IPS DF 6.9 (cell line): ENCODE measurements around the gene SUPT6H.

ENCODE experiments used
- DNase-seq: peaks from one replicate; pipeline ENCODE4 v3.0.0-alpha.2; 2013; ENCODE audit warnings: low read depth, low spot score
- H3K27ac ChIP-seq: one replicate; pipeline ENCODE4 v1.5.1; 2013; ENCODE audit warnings: low read length, control low read depth
- H3K27me3 ChIP-seq: 2 replicates; pipeline ENCODE4 v1.6.1; 2013; ENCODE audit warnings: mild to moderate bottlenecking, low read length; ENCODE audit not compliant: control insufficient read depth, insufficient read depth
- H3K36me3 ChIP-seq: 2 replicates; pipeline ENCODE4 v1.6.1; 2013; ENCODE audit warnings: low read length; ENCODE audit not compliant: control insufficient read depth, insufficient read depth
- H3K4me1 ChIP-seq: 2 replicates; pipeline ENCODE4 v1.6.1; 2013; ENCODE audit warnings: low read length; ENCODE audit not compliant: control insufficient read depth, insufficient read depth
- H3K4me3 ChIP-seq: 2 replicates; pipeline ENCODE4 v1.5.1; 2013; ENCODE audit warnings: mild to moderate bottlenecking, low read length
- H3K9me3 ChIP-seq: 2 replicates; pipeline ENCODE4 v1.6.1; 2013; ENCODE audit warnings: low read length, inconsistent platforms; ENCODE audit not compliant: control insufficient read depth, insufficient read depth
- WGBS: extraction: QIAGEN DNeasy Blood & Tissue Kit; methylation state at CpG from one replicate; pipeline ENCODE4 v1.1.7; 2013; ENCODE audit warnings: mixed read lengths, missing lambda C conversion rate; ENCODE audit not compliant: insufficient read length, insufficient coverage; 5-methylcytosine and 5-hydroxymethylcytosine counted together

SUPT6H gene

DNA sequence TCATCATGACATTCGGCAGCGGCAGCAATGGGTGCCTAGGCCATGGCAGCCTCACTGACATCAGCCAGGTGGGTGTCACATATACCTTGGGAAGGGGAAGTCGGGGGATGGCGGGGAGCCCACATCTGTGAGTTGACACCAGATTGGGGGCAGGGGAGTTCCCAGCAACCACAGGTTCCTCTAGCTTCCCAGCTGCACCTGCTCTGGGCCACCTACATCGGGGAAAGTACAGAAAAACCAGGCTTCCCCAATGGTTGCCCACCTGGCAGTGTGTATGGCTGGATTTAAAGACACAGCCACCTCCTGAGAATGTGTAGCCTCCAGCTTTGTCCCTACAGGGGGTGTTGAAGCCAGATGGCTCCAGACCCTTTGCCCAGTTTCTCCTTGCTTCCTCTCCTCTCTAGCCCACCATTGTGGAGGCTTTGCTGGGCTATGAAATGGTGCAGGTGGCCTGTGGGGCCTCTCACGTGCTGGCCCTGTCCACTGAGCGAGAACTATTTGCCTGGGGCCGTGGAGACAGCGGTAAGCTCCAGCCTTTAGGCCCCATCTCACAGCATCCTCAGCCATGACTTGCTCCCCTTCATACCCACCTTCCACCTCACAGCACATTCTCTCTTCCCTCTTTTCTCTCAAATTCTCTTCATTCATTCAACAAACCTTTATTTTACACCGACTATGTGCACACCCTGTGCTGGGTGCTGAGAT lies 76.8 kb downstream of the SUPT6H start:
- H3K4me1 ChIP-seq, result no peaks in the 10 kb centered on the region
- no peak overlapping the region for H3K4me3 ChIP-seq
- peaks cover 5% of the 10 kb centered on the region for H3K36me3 ChIP-seq
- no peak overlapping the region for H3K27ac ChIP-seq
- no peaks in the 10 kb centered on the region for H3K9me3 ChIP-seq
- no peak for DNase-seq
- 100% methylated on average over 1 of the region's 10 CpGs for WGBS
- H3K27me3 ChIP-seq, result no peaks in the 10 kb centered on the region

DNA sequence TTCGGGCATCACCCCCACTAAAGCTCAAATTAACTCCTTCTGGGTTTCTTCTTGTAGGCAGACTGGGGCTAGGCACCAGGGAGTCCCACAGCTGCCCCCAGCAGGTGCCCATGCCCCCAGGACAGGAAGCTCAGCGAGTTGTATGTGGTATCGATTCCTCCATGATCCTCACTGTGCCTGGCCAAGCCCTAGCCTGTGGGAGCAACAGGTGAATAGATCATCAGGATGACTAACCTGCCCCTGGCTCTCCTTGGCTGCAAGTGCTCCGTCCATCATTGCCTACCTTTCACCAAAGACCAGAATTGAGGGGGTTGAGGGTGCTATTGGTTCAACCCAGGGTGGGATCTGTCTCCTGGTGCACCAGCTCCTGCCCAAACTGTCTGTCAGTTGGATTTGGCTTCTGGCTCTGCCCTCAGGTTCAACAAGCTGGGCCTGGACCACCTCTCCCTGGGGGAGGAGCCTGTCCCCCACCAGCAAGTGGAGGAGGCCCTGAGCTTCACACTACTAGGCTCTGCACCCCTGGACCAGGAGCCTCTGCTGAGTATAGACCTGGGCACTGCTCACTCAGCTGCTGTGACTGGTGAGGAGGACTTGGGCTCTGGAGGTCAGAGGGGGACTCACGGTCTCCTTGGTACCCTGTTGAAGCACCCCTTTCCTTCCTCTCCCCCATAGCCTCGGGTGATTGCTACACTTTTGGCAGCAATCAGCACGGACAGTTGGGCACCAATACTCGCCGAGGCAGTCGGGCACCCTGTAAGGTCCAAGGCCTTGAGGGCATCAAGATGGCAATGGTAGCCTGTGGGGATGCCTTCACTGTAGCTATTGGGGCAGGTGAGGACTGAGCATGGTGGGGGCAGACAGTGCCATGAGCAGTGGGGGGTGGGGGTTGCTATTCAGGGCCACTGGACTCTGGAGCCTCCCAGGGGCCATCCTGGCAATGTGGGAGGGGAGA lies 78.7 kb downstream of the SUPT6H start:
- no peaks in the 10 kb centered on the region; the same call in 1 of the 2 replicates for H3K4me1 ChIP-seq
- H3K27ac ChIP-seq, result no peak overlapping the region
- no peaks in the 10 kb centered on the region for H3K27me3 ChIP-seq
- no peak overlapping the region for H3K4me3 ChIP-seq
- no peak for DNase-seq
- no peaks in the 10 kb centered on the region for H3K9me3 ChIP-seq
- WGBS, result no CpG with 5 or more reads among the region's 10 CpGs
- H3K36me3 ChIP-seq, result peaks cover 5% of the 10 kb centered on the region

GRCh38 chr17:28741358-28742349 lies 79.6 kb downstream of the SUPT6H start:
- DNase-seq, result no peak
- Histone ChIP-seq H3K27ac (no peak overlapping the region), H3K4me3 (no peak overlapping the region), H3K36me3 (peaks cover 8% of the 10 kb centered on the region), H3K27me3 (no peaks in the 10 kb centered on the region), H3K4me1 (peaks cover 9% of the 10 kb centered on the region), H3K9me3 (no peaks in the 10 kb centered on the region)
- WGBS, result no CpG with 5 or more reads among the region's 19 CpGs

DNA sequence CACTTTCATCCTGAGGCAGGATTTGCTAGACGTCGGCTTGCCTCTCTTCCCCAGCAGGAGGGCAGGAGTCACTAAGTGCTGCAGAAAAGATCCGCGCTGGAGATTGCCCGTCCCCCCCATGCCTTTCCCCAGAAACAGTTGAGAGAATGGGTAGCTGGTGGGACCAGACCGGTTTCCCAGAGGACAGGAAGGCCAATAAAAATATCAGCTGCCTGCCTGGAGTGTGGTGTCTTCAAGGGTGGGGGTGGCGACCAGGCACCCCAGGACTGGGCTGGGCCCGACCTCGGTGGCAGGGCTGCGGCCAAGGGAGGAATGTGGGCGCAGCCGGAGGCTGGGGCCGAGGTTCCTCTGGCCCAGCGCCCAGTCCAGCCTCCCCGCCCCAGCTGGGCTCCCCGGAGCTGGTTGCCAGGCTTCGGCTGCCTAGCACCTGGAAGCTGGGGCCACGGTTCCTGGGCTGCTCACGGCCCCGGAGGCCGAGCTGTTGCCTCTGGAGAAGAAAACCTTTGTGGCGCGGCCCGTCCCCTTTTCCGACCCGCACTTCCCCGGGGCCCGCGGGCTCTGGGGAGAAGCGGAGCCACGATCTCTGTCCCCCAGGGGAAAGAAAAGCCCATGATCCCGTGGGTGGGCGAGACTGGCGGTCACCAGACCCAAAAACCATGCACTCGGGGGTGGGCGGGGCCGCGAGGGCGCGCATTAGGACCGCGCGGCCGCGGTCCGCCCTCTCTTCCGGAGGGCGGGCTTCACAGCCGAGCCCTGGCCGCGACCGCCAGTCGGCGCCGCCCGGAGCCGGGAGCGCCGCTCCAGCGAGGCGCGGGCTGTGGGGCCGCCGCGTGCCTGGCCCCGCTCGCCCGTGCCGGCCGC lies 81.5 kb downstream of the SUPT6H start, which contains the start of gene TRAF4:
TRAF4 (plus strand) TSS at position 769 of the 861 bp plus-strand sequence. CDS start 102 bp downstream, outside the sequence.
- peak within 1 kb of the TSS; percentile 97 for H3K4me3 ChIP-seq
- peaks cover 20% of the 10 kb centered on the region for H3K36me3 ChIP-seq
- H3K4me1 ChIP-seq, result peaks cover 15% of the 10 kb centered on the region
- no peaks in the 10 kb centered on the region for H3K9me3 ChIP-seq
- H3K27ac ChIP-seq, result no peak within 1 kb of the TSS
- no peaks in the 10 kb centered on the region for H3K27me3 ChIP-seq
- DNase-seq, result no peak
- WGBS, result no CpG with 5 or more reads among the region's 70 CpGs

DNA sequence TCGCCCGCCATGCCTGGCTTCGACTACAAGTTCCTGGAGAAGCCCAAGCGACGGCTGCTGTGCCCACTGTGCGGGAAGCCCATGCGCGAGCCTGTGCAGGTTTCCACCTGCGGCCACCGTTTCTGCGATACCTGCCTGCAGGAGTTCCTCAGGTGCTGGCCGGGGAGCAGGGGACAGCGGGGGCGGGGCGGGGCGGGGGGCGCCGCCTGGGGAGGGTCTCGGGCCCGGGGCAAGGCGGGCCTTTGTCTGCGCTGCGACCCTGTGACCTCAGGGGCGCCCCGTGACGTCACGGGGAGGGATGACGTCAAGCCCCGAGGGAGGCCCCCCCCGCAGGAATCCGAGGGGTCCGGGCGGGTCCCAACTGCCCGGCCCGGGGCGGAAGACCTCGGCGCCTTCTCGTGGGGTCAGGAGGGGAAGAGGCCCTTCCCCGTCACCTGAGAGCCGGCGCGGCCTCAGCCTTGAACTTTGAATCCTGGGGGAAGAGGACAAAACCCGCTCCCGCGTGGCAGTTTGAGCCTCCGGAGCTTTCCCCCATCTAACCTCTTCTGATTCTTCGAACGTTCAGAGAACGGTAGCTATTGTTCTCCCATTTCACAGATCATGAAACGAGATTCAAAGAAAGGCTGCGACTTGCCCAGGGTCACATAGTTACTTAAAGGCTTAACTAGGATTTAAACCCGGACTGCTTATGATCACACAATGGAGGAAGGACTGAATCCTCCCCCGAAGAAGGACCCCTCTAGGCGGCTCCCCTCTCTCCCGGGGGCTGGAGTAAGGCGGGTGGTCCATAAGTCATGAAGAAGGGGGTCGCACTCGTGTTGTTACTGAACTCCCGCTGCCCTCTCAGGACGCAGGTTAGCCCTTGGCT lies 82.3 kb downstream of the SUPT6H start:
- Histone ChIP-seq H3K4me1 (peaks cover 15% of the 10 kb centered on the region), H3K4me3 (peak overlapping the region; percentile 97), H3K27ac (no peak overlapping the region), H3K27me3 (no peaks in the 10 kb centered on the region), H3K9me3 (no peaks in the 10 kb centered on the region), H3K36me3 (peaks cover 29% of the 10 kb centered on the region)
- no CpG with 5 or more reads among the region's 61 CpGs for WGBS
- DNase-seq, result no peak

- peak overlapping the region; percentile 97 for H3K4me3 ChIP-seq
- H3K9me3 ChIP-seq, result no peaks in the 10 kb centered on the region
- no CpG with 5 or more reads among the region's 31 CpGs for WGBS
- no peak overlapping the region for H3K27ac ChIP-seq
- peaks cover 33% of the 10 kb centered on the region for H3K36me3 ChIP-seq
- no peaks in the 10 kb centered on the region for H3K27me3 ChIP-seq
- peaks cover 15% of the 10 kb centered on the region for H3K4me1 ChIP-seq
- no peak for DNase-seq
These were observed 83.2 kb downstream of the SUPT6H start for GRCh38 chr17:28744972-28745785.

DNA sequence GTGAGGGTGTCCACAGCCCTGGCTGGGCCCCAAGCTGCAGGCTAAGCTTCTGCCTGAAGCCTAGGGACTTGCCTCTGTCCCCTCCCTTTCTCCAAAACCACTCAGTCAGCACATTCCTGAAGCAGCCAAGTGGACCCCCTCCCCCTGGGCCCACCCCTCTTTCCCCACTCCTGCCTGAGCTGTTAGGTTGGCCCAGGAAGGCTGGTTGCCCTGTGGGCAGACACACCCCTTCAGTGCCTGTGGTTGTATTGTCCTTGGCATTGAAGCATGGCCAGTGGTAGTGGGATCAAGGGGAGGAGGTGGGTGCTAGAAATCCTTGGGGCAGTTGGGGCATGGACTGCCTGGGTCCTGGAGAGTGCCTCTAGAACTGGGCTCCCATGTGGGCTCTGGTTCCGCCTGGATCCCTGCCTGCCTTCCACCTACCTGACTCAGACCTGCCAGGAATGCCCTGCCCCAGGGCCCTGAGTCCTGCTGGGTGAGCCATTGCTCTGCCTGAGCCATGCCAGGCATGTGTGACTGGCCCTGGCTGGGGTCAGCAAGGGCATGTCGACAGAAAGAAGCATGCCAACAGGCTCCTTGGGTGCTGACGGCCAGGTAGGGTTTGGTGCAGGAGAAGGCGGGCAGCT lies 83.9 kb downstream of the SUPT6H start:
- H3K27ac ChIP-seq, result no peak overlapping the region
- no peaks in the 10 kb centered on the region for H3K27me3 ChIP-seq
- no peak for DNase-seq
- H3K9me3 ChIP-seq, result no peaks in the 10 kb centered on the region
- H3K36me3 ChIP-seq, result peaks cover 35% of the 10 kb centered on the region
- H3K4me1 ChIP-seq, result peaks cover 15% of the 10 kb centered on the region
- peak overlapping the region; percentile 97; the same call in 1 of the 2 replicates for H3K4me3 ChIP-seq
- no CpG with 5 or more reads among the region's 4 CpGs for WGBS

GRCh38 chr17:28746611-28747050 lies 84.6 kb downstream of the SUPT6H start:
- no peak for DNase-seq

More at GRCh38 chr17:28746611-28747050, 84.6 kb downstream of the SUPT6H start:
- H3K4me1 ChIP-seq, result peaks cover 15% of the 10 kb centered on the region
- no CpG with 5 or more reads among the region's 5 CpGs for WGBS
- no peak overlapping the region for H3K27ac ChIP-seq
- no peaks in the 10 kb centered on the region for H3K27me3 ChIP-seq
- H3K36me3 ChIP-seq, result peaks cover 35% of the 10 kb centered on the region
- no peak overlapping the region for H3K4me3 ChIP-seq
- H3K9me3 ChIP-seq, result no peaks in the 10 kb centered on the region
